ENCODE measurements around the gene FOXK1. TPM values are rescaled to one million over a fixed set of nuclear protein-coding genes. Genes with fewer than 3 reads are reported as not detected.
"Not testable (repeated sequence)": the region's sequence is repeated elsewhere in the genome, so short reads cannot be mapped to it uniquely, and the experiment has no call there.

The FOXK1 gene
- total RNA-seq, 2 experiments from 2014 or later: 34.6 to 34.7 TPM

- ChIA-PET POLR2A (no interaction called here), CTCF (interaction anchor here (0.9 to 1.1 kb wide), 2 partner anchors 10 to 92 kb away, joined by 3 read pairs; no protein-coding TSS in a partner anchor)
Measured at GRCh38 chr7:4661871-4662270, 20.2 kb upstream of the FOXK1 start.

- POLR2A ChIA-PET: interaction anchor here (0.7 kb wide), 1 partner anchor 18 kb away, joined by 3 read pairs; no protein-coding TSS in a partner anchor
- CTCF ChIA-PET: no interaction called here
Measured at GRCh38 chr7:4663239-4664018, 18.7 kb upstream of the FOXK1 start.

- CTCF ChIA-PET: interaction anchor here (0.5 kb wide), 1 partner anchor 810 kb away, joined by 5 read pairs; no protein-coding TSS in a partner anchor
- POLR2A ChIA-PET: no interaction called here
Measured at GRCh38 chr7:4665661-4666060, 16.4 kb upstream of the FOXK1 start.

GRCh38 chr7:4667776-4668509, 14.2 kb upstream of the FOXK1 start:
- ChIA-PET POLR2A (no interaction called here), CTCF (no interaction called here)

GRCh38 chr7:4668510-4668847, 13.6 kb upstream of the FOXK1 start:
- POLR2A ChIA-PET: no interaction called here
- CTCF ChIA-PET: no interaction called here

- ChIA-PET POLR2A (no interaction called here), CTCF (no interaction called here)
Measured at GRCh38 chr7:4670791-4671190, 11.3 kb upstream of the FOXK1 start.

- POLR2A ChIA-PET: no interaction called here
- CTCF ChIA-PET: interaction anchor here (0.5 to 1.1 kb wide), 3 partner anchors 9 to 17 kb away, joined by 3 to 5 read pairs (median 3); no protein-coding TSS in a partner anchor
Measured at GRCh38 chr7:4675771-4676367, 6.2 kb upstream of the FOXK1 start.

- POLR2A ChIA-PET, CTCF ChIA-PET: not testable (repeated sequence)
Measured at GRCh38 chr7:4677518-4677917, 4.6 kb upstream of the FOXK1 start.

- ChIA-PET POLR2A (interaction anchor here (0.6 to 4.3 kb wide), 3 partner anchors 18 to 94 kb away, joined by 3 to 59 read pairs (median 5); partner anchors contain the start of gene AP5Z1), CTCF (interaction anchor here (0.6 to 3.9 kb wide), 3 partner anchors 22 to 1119 kb away, joined by 3 to 34 read pairs (median 3); no protein-coding TSS in a partner anchor)
Measured at GRCh38 chr7:4681218-4681851, 760 bp upstream of the FOXK1 start.

- POLR2A ChIA-PET: interaction anchor here (0.5 to 4.3 kb wide), 2 partner anchors 41 to 1714 kb away, joined by 3 to 59 read pairs; no protein-coding TSS in a partner anchor
- CTCF ChIA-PET: interaction anchor here (0.9 to 3.9 kb wide), 3 partner anchors 41 to 292 kb away, joined by 3 to 34 read pairs (median 4); no protein-coding TSS in a partner anchor
Measured at GRCh38 chr7:4682621-4683042, 537 bp downstream of the FOXK1 start.

GRCh38 chr7:4683043-4683883, 1.2 kb downstream of the FOXK1 start:
- ChIA-PET POLR2A (interaction anchor here (4.3 kb wide), 1 partner anchor 42 kb away, joined by 59 read pairs; no protein-coding TSS in a partner anchor), CTCF (interaction anchor here (0.9 to 3.9 kb wide), 3 partner anchors 42 to 291 kb away, joined by 3 to 34 read pairs (median 4); no protein-coding TSS in a partner anchor)

- POLR2A ChIA-PET: interaction anchor here (4.3 kb wide), 1 partner anchor 43 kb away, joined by 59 read pairs; no protein-coding TSS in a partner anchor
- CTCF ChIA-PET: interaction anchor here (3.9 kb wide), 1 partner anchor 43 kb away, joined by 34 read pairs; no protein-coding TSS in a partner anchor
Measured at GRCh38 chr7:4683884-4684565, 1.9 kb downstream of the FOXK1 start.

GRCh38 chr7:4684846-4685245, 2.8 kb downstream of the FOXK1 start:
- ChIA-PET POLR2A (interaction anchor here (0.6 to 4.3 kb wide), 2 partner anchors 43 to 1572 kb away, joined by 3 to 59 read pairs; no protein-coding TSS in a partner anchor), CTCF (interaction anchor here (0.7 to 3.9 kb wide), 3 partner anchors 9 to 174 kb away, joined by 3 to 34 read pairs (median 3); no protein-coding TSS in a partner anchor)

- POLR2A ChIA-PET: interaction anchor here (0.6 kb wide), 1 partner anchor 1573 kb away, joined by 3 read pairs; no protein-coding TSS in a partner anchor
- CTCF ChIA-PET: interaction anchor here (0.7 to 1.1 kb wide), 4 partner anchors 10 to 106 kb away, joined by 3 read pairs; no protein-coding TSS in a partner anchor
Measured at GRCh38 chr7:4685676-4686075, 3.6 kb downstream of the FOXK1 start.

GRCh38 chr7:4687956-4688355, 5.9 kb downstream of the FOXK1 start:
- ChIA-PET CTCF (no interaction called here), POLR2A (no interaction called here)

- POLR2A ChIA-PET: no interaction called here
Measured at GRCh38 chr7:4689151-4689550, 7.1 kb downstream of the FOXK1 start.

GRCh38 chr7:4689668-4690067, 7.6 kb downstream of the FOXK1 start:
- POLR2A ChIA-PET: no interaction called here

More at GRCh38 chr7:4689151-4689550, 7.1 kb downstream of the FOXK1 start:
- CTCF ChIA-PET: no interaction called here

More at GRCh38 chr7:4689668-4690067, 7.6 kb downstream of the FOXK1 start:
- CTCF ChIA-PET: interaction anchor here (0.6 to 1.3 kb wide), 2 partner anchors 64 to 426 kb away, joined by 3 to 4 read pairs; no protein-coding TSS in a partner anchor

All from activated CD8-positive, alpha-beta memory T cell treated with anti-CD3 and anti-CD28 coated beads for 36 hours (primary cell).